Measurements from ENCODE around the gene CAPN8.
"Not testable (repeated sequence)": the region's sequence is repeated elsewhere in the genome, so short reads cannot be mapped to it uniquely, and the experiment has no call there.

CAPN8 gene

DNA sequence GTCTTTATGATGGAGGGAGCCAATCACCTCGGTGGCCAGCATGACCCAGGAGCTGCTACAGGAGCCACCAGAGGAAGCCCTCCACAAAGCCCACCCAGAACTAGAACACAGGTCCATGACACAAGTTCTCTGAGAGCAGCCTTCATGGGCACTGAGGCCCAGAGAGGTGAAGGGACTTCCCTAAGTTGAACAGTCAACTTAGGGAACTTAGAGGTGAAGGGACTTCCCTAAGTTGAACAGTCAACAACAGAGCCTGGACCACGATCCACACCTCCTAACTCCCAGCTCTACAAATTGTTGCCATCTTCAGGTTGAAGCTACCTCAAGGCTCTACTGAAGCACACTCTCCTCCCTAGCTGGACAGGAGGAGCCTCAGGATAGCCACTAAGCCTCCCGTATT, 139.5 kb downstream of the CAPN8 start:
- DNase-seq (ENCODE audit: low read depth, low spot score) = no peak

DNA sequence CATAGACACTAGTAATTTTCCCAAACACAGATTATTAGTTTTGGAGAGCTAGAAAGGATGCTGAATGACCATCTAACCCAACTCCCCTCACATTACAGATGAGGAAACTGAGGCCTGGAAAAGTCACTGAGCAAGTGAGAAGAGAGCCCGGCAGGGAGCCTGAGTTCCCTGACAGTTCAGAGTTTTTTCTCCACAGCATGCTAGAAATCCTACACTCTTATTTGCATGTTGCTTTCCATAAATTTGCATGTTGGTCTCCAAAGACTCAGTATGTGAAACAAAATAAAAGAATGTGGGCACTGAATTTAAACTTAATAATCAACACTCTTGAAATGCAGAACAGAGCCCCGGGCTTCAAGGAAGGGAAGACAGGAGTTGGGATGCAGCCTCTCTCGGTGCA, 140.0 kb downstream of the CAPN8 start:
- DNase-seq (ENCODE audit: low read depth, low spot score) = no peak

DNA sequence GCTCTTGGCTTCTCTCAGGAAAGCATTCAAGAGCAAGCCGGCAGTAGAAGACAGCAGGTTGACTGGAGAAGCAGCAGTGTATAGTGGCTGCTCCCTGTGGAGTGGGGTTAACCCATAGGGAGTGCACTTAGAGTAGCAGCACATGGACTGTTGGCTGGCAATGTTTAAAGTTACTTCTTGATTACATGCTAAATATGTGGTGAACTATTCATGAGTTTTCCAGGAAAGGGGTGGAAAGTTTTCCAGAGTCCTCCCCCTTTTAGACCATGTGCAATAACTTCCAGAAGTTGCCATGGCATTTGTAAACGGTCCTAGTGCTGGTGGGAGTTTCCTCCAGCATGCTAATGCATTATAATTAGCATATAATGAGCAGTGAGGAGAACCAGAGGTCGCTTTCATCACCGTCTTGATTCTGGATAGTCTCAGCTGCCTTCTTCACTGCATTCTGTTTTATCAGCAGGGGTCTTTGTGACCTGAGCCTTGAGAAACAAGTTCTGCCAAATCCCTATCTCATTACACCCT, 140.5 kb downstream of the CAPN8 start:
- no peak for DNase-seq (ENCODE audit: low read depth, low spot score)

DNA sequence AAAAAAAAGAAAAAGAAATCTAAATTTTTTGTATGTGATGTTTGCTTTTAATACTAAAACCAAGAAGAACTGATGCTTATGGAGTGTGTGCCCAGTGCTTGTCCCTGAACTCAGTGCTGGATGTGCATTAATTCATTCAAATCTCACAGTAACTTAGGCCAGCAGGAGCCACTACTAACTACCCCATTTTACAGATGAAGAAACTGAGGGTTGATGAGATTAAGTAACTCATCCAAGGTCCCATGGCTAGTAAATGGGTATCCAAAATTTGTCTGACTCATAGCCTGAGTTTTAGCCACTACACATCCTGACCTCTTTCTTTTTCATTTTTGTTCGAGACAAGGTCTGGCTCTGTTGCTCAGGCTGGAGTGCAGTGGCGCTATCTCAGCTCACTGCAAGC, 144.4 kb downstream of the CAPN8 start:
- no peak for DNase-seq (ENCODE audit: low read depth, low spot score)

GRCh38 chr1:223520200-223520599, 145.3 kb downstream of the CAPN8 start:
- no peak for DNase-seq (ENCODE audit: low read depth, low spot score)

GRCh38 chr1:223519116-223519515, 146.4 kb downstream of the CAPN8 start:
- DNase-seq (ENCODE audit: low read depth, low spot score) = no peak

GRCh38 chr1:223518553-223518952, 146.9 kb downstream of the CAPN8 start:
- not testable (repeated sequence) for DNase-seq (ENCODE audit: low read depth, low spot score)

- DNase-seq (ENCODE audit: low read depth, low spot score) = no peak
Observed at GRCh38 chr1:223515926-223516325, 149.6 kb downstream of the CAPN8 start.

DNA sequence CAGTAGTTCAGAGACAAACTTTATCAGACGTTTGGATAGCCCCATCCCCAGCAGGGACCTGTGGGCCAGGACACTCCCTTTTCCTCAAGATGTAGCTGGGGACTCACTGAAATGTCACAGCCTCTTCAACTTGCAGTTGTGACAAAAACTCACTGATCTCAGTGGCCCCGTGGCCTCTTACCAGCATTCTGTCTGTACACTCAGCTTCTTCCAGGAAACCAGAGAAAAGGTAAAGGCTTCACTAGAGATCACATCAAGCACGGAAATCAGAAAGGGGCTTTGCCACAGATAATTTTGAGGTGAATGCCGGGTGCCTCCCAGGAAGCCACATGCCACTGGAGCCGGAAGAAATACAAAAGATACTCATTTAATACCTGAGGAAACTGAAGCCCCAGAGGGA, 150.1 kb downstream of the CAPN8 start:
- no peak for DNase-seq (ENCODE audit: low read depth, low spot score)

GRCh38 chr1:223514644-223515043, 150.9 kb downstream of the CAPN8 start:
- DNase-seq (ENCODE audit: low read depth, low spot score) = no peak

GRCh38 chr1:223513309-223513708, 152.2 kb downstream of the CAPN8 start:
- DNase-seq (ENCODE audit: low read depth, low spot score) = no peak

DNA sequence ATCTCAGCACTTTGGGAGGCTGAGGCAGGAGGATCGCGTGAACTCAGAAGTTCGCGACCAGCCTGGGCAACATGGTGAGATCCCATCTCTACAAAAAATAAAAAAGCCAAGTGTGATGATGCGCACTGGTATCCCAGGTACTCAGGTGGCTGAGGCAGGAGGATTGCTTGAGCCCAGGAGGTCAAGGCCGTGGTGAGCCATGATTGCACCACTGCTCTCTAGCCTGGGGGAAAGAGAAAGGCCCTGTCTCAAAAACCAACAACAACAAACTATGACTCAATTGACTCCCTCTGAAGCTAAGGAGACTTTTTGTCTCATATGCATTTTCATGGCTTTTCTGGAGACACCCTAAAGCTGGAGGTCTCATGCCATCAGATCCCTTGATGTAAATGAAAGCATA, 153.4 kb downstream of the CAPN8 start:
- no peak for DNase-seq (ENCODE audit: low read depth, low spot score)

GRCh38 chr1:223508796-223509195, 156.7 kb downstream of the CAPN8 start:
- no peak for DNase-seq (ENCODE audit: low read depth, low spot score)

DNA sequence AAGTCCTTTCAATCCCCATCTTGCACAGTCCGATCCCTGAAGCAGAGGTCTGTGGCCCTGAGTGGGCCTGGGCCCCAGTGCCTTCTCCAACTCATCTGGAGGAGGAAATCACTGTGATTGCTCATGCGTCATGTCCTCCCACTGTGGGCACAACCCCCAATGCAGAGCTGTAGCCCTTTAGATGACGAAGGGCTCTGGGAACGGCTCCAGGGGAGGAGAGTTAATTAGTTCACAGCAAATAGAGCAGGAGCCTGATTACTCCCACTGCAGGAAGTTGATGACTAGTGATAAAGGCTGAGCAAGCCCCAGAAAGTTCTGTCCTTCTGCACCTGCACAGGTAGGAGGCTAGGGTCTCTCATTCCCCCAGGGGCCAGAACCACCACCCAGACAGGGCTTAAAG, 160.8 kb downstream of the CAPN8 start:
- no peak for DNase-seq (ENCODE audit: low read depth, low spot score)

DNA sequence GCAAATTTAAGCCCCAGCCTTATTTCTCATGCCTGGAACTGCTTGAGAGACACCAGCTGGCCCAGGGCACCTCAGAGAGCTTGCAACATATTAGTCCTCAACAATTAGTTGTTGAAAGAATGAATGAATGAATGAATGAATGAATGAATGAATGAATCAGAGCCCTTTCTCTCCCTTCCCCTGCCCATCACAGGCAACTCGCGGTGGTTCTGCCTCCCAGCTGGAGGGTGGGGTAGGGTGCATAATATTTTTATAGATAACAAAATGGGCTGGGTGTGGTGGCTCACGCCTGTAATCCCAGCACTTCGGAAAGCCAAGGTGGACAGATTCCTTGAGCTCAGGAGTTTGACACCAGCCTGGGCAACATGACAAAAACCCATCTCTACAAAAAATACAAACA, 162.2 kb downstream of the CAPN8 start:
- no peak for DNase-seq (ENCODE audit: low read depth, low spot score)

GRCh38 chr1:223500560-223501425, 164.7 kb downstream of the CAPN8 start:
- DNase-seq (ENCODE audit: low read depth, low spot score) = no peak

DNA sequence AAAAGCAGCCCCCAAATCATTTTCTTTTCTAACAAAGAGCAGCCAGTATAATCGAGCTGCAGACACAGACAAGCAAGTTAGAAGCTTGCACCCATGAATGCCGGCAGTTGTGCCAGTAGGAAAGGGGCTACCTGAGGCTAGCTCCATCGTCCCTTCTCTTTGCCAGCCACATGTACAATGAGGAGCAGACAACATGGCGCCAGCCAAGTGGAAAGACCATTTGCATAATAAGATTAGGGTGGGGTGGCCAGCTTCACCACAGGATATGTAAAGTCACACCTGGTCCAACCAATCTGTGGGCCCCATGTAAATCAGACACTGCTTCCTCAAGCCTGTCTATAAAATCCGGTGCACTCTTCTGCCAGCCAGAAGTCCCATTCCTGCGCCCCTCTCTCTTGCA, 168.6 kb downstream of the CAPN8 start:
- DNase-seq (ENCODE audit: low read depth, low spot score) = no peak

DNA sequence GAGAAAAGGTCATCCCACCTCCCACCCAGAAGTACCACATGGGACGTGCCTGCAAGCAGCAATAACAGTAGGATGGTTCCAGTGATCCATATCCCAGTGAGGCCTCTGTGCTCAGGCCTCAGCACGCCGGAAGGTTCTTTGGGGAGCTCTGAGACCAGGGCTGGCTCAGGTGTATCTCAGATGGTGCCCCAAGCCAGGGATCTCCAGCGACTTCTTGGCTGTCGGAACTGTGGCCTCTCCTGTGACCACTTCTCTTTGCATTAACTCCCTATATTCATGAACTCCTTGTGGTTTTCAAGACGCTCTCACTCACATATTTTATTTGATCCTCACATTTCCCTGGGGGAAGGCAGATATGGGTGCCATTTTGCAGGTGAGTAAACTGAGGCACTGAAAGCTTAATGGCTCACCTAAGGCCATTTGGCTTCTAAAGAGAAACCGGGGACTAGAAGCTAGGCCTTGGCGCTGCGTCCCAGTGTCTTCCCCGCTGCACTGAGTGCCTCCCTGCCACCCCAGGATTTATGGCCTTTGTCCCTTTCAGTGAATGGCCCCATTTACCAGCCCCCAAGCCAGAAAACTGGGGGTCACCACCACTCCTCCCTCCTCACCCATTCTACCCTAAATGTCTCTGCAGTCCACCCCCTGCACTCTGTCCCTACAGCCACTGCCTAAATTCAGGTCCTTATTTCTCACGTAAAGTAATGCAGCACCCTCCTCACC, 170.4 kb downstream of the CAPN8 start:
- no peak for DNase-seq (ENCODE audit: low read depth, low spot score)

DNA sequence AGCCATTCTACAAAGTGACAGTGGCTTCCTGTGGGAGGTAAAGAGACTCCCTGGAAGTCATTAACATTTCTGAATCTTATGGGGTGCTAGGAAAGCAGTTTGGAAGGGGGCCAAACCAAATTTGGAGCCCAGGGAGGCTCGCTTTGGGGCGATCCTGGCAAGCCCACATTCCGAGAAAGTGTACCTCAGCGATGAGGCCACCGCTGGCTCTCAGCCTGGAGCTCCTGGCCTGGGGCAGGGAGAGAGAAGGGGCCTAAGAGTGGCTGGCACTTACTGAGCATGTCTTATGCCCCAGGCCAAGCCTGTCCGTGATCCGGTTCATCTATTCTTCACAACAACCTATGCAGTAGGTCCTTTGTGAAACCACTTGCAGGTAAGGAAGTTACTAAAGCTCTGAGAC, 173.5 kb downstream of the CAPN8 start:
- DNase-seq (ENCODE audit: low read depth, low spot score) = no peak

Measured in activated naive CD8-positive, alpha-beta T cell treated with anti-CD3 and anti-CD28 coated beads, Interleukin-2, amount 50 U/mL, for 16 hours (primary cell).